Liver (tissue), 9 donors: ENCODE results near the gene H1-8. TPM values are rescaled to one million over a fixed set of nuclear protein-coding genes. Genes with fewer than 3 reads are reported as not detected.

Experiments
- DNase-seq: peaks from one replicate; pipeline ENCODE4 v3.0.0-alpha.2; 2017; ENCODE audit warnings: low spot score
- H3K27ac ChIP-seq, 2 donors: one replicate each; pipeline ENCODE4 v1.7.0; 2013; ENCODE audit warnings: inconsistent platforms in 2 of 2, low read length in 2 of 2, control low read depth in 1 of 2, low read depth in 1 of 2, mild to moderate bottlenecking in 1 of 2
- H3K27me3 ChIP-seq, 4 donors: one replicate each; pipeline versions ENCODE4 v1.6.1 to v1.7.0; 2013; ENCODE audit warnings: low read length in 3 of 4, inconsistent platforms in 1 of 4, mild to moderate bottlenecking in 1 of 4, moderate library complexity in 1 of 4; ENCODE audit not compliant: control insufficient read depth in 4 of 4, insufficient read depth in 4 of 4
- H3K36me3 ChIP-seq, 4 donors: one replicate each; pipeline versions ENCODE4 v1.6.1 to v1.7.0; 2013; ENCODE audit warnings: low read length in 3 of 4, mild to moderate bottlenecking in 3 of 4, low read depth in 1 of 4, moderate library complexity in 1 of 4; ENCODE audit not compliant: control insufficient read depth in 4 of 4, insufficient read depth in 3 of 4
- H3K4me1 ChIP-seq, 4 donors: one replicate each; pipeline versions ENCODE4 v1.6.1 to v1.7.0; 2013; ENCODE audit warnings: low read length in 3 of 4, mild to moderate bottlenecking in 3 of 4, moderate library complexity in 1 of 4; ENCODE audit not compliant: control insufficient read depth in 4 of 4, insufficient read depth in 4 of 4
- H3K4me3 ChIP-seq, 3 donors: one replicate each; pipeline versions ENCODE4 v1.6.1 to v1.7.0; 2013; ENCODE audit warnings: low read length in 3 of 3, control low read depth in 1 of 3, low read depth in 1 of 3, mild to moderate bottlenecking in 1 of 3
- H3K9ac ChIP-seq, 2 donors: one replicate each; pipeline ENCODE4 v1.7.0; 2013; ENCODE audit warnings: low read length in 2 of 2, mild to moderate bottlenecking in 2 of 2, moderate library complexity in 2 of 2, control low read depth in 1 of 2, low read depth in 1 of 2
- H3K9me3 ChIP-seq, 4 donors: one replicate each; pipeline versions ENCODE4 v1.6.1 to v1.7.0; 2013; ENCODE audit warnings: low read length in 3 of 4; ENCODE audit not compliant: control insufficient read depth in 4 of 4
- ATF3 ChIP-seq: IDR thresholded peaks from 2 replicates; pipeline ENCODE4 v1.6.1; 2016; ENCODE audit warnings: antibody characterized with exemption
- CTCF ChIP-seq: fragments of 150-350 bp; IDR thresholded peaks from 2 replicates; pipeline ENCODE4 v1.5.1; 2017; ENCODE audit warnings: improper control_type of control experiment, low read depth, low read length; ENCODE audit not compliant: missing input control
- FOXA1 ChIP-seq: IDR thresholded peaks from 2 replicates; pipeline ENCODE4 v1.6.1; 2016; ENCODE audit warnings: antibody characterized with exemption
- FOXA2 ChIP-seq: IDR thresholded peaks from 2 replicates; pipeline ENCODE4 v1.6.1; 2016; ENCODE audit warnings: antibody characterized with exemption
- GABPA ChIP-seq, 2 donors: IDR thresholded peaks in 1 of 2; conservative IDR thresholded peaks in 1 of 2; 2 replicates each; pipeline ENCODE4 v1.6.1; 2016; ENCODE audit warnings: antibody characterized with exemption in 2 of 2, mild to moderate bottlenecking in 1 of 2, moderate library complexity in 1 of 2
- HNF4A ChIP-seq, 2 donors: conservative IDR thresholded peaks; 2 replicates each; pipeline ENCODE4 v1.6.1; 2016; ENCODE audit warnings: antibody characterized with exemption in 2 of 2, mild to moderate bottlenecking in 2 of 2
- JUND ChIP-seq, 2 donors: IDR thresholded peaks; 2 replicates each; pipeline ENCODE4 v1.6.1; 2016; ENCODE audit warnings: antibody characterized with exemption in 2 of 2
- MAX ChIP-seq: IDR thresholded peaks from 2 replicates; pipeline ENCODE4 v1.6.1; 2016; ENCODE audit warnings: antibody characterized with exemption
- NR2F2 ChIP-seq: IDR thresholded peaks from 2 replicates; pipeline ENCODE4 v1.6.1; 2016; ENCODE audit warnings: antibody characterized with exemption
- REST ChIP-seq: IDR thresholded peaks from 2 replicates; pipeline ENCODE4 v1.6.1; 2016; ENCODE audit warnings: antibody characterized with exemption, mild to moderate bottlenecking
- SP1 ChIP-seq: IDR thresholded peaks from 2 replicates; pipeline ENCODE4 v1.6.1; 2018; ENCODE audit warnings: antibody characterized with exemption, mild to moderate bottlenecking
- TAF1 ChIP-seq: conservative IDR thresholded peaks from 2 replicates; pipeline ENCODE4 v1.6.1; 2016; ENCODE audit warnings: antibody characterized with exemption, mild to moderate bottlenecking
- ZBTB33 ChIP-seq: IDR thresholded peaks from 2 replicates; pipeline ENCODE4 v1.6.1; 2016; ENCODE audit warnings: antibody characterized with exemption
- WGBS: extraction: QIAGEN DNeasy Blood & Tissue Kit; methylation state at CpG from one replicate; pipeline ENCODE4 v1.1.7; 2013; 5-methylcytosine and 5-hydroxymethylcytosine counted together
- polyA plus RNA-seq, 2 donors: library from polyadenylated mRNA; stranded (reverse) in 1 of 2; unstranded in 1 of 2; fragments of 200-250 nt in 1 of 2; fragments of >200 nt in 1 of 2; fragmentation: Nextera tagmentation in 1 of 2; extraction: Ambion mirVana in 1 of 2; gene quantifications; one replicate each; pipeline versions ENCODE4 v1.2.1 to v1.2.3, GENCODE V29; 2013 to 2015
- total RNA-seq, 2 donors: library from RNA; depleted of rRNA; stranded (reverse); fragments of >200 nt; gene quantifications; one replicate each; pipeline ENCODE4 v1.2.3, GENCODE V29; 2014
- donor health status: healthy.
- donor health status: healthy.
- donor health status: healthy.
- donor health status: healthy.
- donor health status: healthy.

The H1-8 gene
- total and polyA plus RNA-seq, 4 donors = not detected

- TF ChIP-seq ZBTB33 (no peak), JUND (IDR thresholded peaks at IDR 0.05) (no peak)
Observed at GRCh38 chr3:129569856-129570255, 26.9 kb downstream of the H1-8 start.

GRCh38 chr3:129571605-129572547 lies 28.9 kb downstream of the H1-8 start:
- Histone ChIP-seq H3K9me3 (no peaks in the 10 kb centered on the region), H3K9ac (no peak overlapping the region), H3K36me3 (no peaks in the 10 kb centered on the region), H3K4me1 (peaks cover 2 to 8% (median 5%) of the 10 kb centered on the region in 4 donors), H3K27ac (no peak overlapping the region), H3K27me3 (no peaks in the 10 kb centered on the region), H3K4me3 (no peak overlapping the region)
- TF ChIP-seq FOXA1 (no peak), FOXA2 (no peak), HNF4A (conservative IDR thresholded peaks at IDR 0.05) (no peak), GABPA (IDR thresholded peaks at IDR 0.05 in 1 of 2, conservative IDR thresholded peaks at IDR 0.05 in 1 of 2) (no peak), NR2F2 (no peak), ZBTB33 (no peak), ATF3 (no peak), TAF1 (no peak), JUND (IDR thresholded peaks at IDR 0.05) (no peak), CTCF (no peak), REST (no peak), MAX (no peak), SP1 (no peak)
- DNase-seq = no peak
- 94% methylated on average over 22 of the region's 22 CpGs for WGBS

More at GRCh38 chr3:129569856-129570255, 26.9 kb downstream of the H1-8 start:
- Histone ChIP-seq H3K4me3 (no peak overlapping the region), H3K27me3 (no peaks in the 10 kb centered on the region), H3K27ac (no peak overlapping the region), H3K36me3 (peaks cover 0 to 3% (median 0%) of the 10 kb centered on the region in 4 donors), H3K9me3 (no peaks in the 10 kb centered on the region), H3K9ac (no peak overlapping the region), H3K4me1 (no peaks in the 10 kb centered on the region)
- DNase-seq = no peak
- 96% methylated on average over 7 of the region's 7 CpGs for WGBS
